Ectodermal cell (in vitro differentiated cells): ENCODE data around the gene C19orf47.
"Not testable (repeated sequence)": the region's sequence is repeated elsewhere in the genome, so short reads cannot be mapped to it uniquely, and the experiment has no call there.

ENCODE experiments used
- H3K27ac ChIP-seq: 2 replicates; pipeline ENCODE4 v1.7.0; 2013; ENCODE audit warnings: mild to moderate bottlenecking, low read depth, low read length; ENCODE audit not compliant: insufficient read depth, poor library complexity, severe bottlenecking
- H3K27me3 ChIP-seq: 2 replicates; pipeline ENCODE4 v1.7.0; 2013; ENCODE audit warnings: mild to moderate bottlenecking, low read length; ENCODE audit not compliant: insufficient read depth, control insufficient read depth, poor library complexity, severe bottlenecking
- H3K36me3 ChIP-seq: one replicate; pipeline ENCODE4 v1.7.0; 2013; ENCODE audit warnings: low read length; ENCODE audit not compliant: control insufficient read depth, insufficient read depth
- H3K4me1 ChIP-seq: one replicate; pipeline ENCODE4 v1.7.0; 2013; ENCODE audit warnings: low read length; ENCODE audit not compliant: control insufficient read depth, insufficient read depth
- H3K4me3 ChIP-seq: 2 replicates; pipeline ENCODE4 v1.7.0; 2013; ENCODE audit warnings: low read depth, low read length, control low read depth; ENCODE audit not compliant: insufficient read depth
- H3K9me3 ChIP-seq: 2 replicates; pipeline ENCODE4 v1.7.0; 2013; ENCODE audit warnings: mild to moderate bottlenecking, low read length, moderate library complexity; ENCODE audit not compliant: control insufficient read depth
- WGBS, 2 experiments: methylation state at CpG; one replicate each; pipeline ENCODE4 v1.1.7; 2013; ENCODE audit warnings: missing lambda C conversion rate in 2 of 2; 5-methylcytosine and 5-hydroxymethylcytosine counted together

The C19orf47 gene

DNA sequence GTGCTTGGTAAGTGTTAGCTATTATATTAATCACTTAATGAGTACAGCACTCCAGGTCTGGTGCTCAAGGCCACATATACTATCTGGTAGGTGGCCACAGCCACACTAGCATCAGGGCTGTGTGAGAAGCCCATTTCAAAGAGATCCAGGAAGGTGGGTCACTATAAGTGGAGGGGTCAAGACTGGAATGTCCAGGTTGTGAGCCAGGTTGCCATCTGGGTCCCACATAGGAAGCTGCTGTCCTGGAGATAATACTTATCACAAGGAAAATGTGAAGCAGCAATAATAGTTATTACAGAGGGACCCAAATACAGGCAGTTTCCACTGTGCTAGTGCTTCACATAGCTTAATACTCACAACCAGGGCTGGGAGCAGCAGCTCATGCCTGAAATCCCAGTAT is 13.1 kb downstream of the C19orf47 start:
- Histone ChIP-seq H3K4me3 (no peak overlapping the region), H3K4me1 (no peaks in the 10 kb centered on the region), H3K27ac (no peak overlapping the region), H3K27me3 (no peaks in the 10 kb centered on the region), H3K9me3 (no peaks in the 10 kb centered on the region), H3K36me3 (peaks cover 9% of the 10 kb centered on the region)

DNA sequence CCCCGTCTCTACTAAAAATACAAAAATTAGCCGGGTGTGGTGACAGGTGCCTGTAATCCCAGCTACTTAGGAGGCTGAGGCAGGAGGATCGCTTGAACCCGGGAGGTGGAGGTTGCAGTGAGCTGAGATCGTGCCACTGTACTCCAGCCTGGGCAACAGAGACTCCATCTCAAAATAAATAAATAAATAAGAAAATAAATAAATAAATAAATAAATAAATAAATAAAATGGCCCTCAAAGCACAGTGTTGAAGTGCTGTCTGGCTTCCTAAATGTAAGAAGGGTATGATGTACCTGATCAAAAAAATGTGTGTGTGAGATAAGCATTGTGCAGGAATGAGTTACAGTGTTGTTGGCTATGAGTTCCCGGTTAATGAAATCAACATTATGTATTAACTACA is 15.1 kb downstream of the C19orf47 start:
- H3K4me3 ChIP-seq, H3K27me3 ChIP-seq, H3K9me3 ChIP-seq, H3K27ac ChIP-seq, H3K4me1 ChIP-seq: not testable (repeated sequence)
- peaks cover 16% of the 10 kb centered on the region for H3K36me3 ChIP-seq
- 88 to 95% methylated on average over 3 to 4 of the region's 6 CpGs for WGBS, 2 experiments

DNA sequence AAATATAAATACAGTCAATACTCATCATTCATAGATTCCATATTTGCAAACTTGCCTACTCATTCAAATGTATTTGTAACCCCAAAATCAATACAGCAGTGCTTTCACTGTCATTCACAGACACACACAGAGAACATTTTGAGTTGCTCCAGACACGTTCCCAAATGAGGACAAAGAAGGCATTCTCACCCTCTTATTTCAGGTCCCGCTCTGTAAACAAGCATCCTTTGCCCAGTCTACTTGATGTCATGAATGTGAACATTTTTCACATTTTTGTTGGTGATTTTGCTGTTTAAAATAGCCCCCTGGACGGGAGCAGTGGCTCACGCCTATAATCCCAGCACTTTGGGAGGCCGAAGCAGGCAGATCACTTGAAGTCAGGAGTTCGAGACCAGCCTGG is 15.5 kb downstream of the C19orf47 start:
- Histone ChIP-seq H3K4me1 (no peaks in the 10 kb centered on the region), H3K9me3 (no peaks in the 10 kb centered on the region), H3K27ac (no peak overlapping the region), H3K36me3 (peaks cover 21% of the 10 kb centered on the region), H3K27me3 (no peaks in the 10 kb centered on the region), H3K4me3 (no peak overlapping the region)
- WGBS, 2 experiments = 92 to 96% methylated on average over 6 of the region's 6 CpGs

- Histone ChIP-seq H3K36me3 (peaks cover 27% of the 10 kb centered on the region), H3K27ac (no peak overlapping the region), H3K4me3 (no peak overlapping the region), H3K27me3 (no peaks in the 10 kb centered on the region), H3K4me1 (no peaks in the 10 kb centered on the region), H3K9me3 (no peaks in the 10 kb centered on the region)
- WGBS, 2 experiments = 95 to 96% methylated on average over 5 of the region's 5 CpGs
These were observed 17.1 kb downstream of the C19orf47 start for GRCh38 chr19:40331052-40331451.

DNA sequence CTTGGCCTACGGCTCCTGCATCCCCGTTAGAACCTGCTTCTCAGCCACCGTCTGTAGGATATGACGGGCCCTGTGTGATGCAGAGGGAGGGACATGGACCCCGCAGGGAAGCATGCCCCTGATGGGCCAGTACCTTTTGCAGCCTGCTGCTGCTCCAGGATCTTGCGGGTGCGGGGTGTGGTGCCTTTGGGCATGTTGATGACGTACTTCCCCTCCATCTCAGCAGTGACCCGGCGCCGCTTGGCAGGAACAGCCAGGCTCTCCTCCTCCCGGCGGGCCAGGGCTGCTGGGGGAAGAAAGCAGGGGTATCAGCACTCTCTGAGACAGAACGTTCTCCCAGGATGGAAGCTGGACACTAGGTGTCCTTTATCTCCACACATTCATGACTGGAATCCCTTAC is 22.0 kb downstream of the C19orf47 start:
- no peaks in the 10 kb centered on the region for H3K27me3 ChIP-seq
- no peaks in the 10 kb centered on the region for H3K4me1 ChIP-seq
- no peak overlapping the region for H3K27ac ChIP-seq
- WGBS, 2 experiments = 94 to 95% methylated on average over 14 of the region's 14 CpGs
- no peaks in the 10 kb centered on the region for H3K9me3 ChIP-seq
- H3K4me3 ChIP-seq = no peak overlapping the region
- peaks cover 43% of the 10 kb centered on the region for H3K36me3 ChIP-seq

- Histone ChIP-seq H3K4me3 (no peak overlapping the region), H3K27ac (no peak overlapping the region), H3K27me3 (no peaks in the 10 kb centered on the region), H3K36me3 (peaks cover 40% of the 10 kb centered on the region), H3K9me3 (no peaks in the 10 kb centered on the region), H3K4me1 (no peaks in the 10 kb centered on the region)
- WGBS, 2 experiments = 94 to 97% methylated on average over 13 of the region's 13 CpGs
These were observed 24.5 kb downstream of the C19orf47 start for GRCh38 chr19:40323705-40324104.

- Histone ChIP-seq H3K36me3 (peaks cover 34% of the 10 kb centered on the region), H3K9me3 (no peaks in the 10 kb centered on the region), H3K4me1 (no peaks in the 10 kb centered on the region), H3K27me3 (no peaks in the 10 kb centered on the region), H3K4me3 (no peak overlapping the region), H3K27ac (no peak overlapping the region)
- WGBS, 2 experiments = 96% methylated on average over 15 of the region's 15 CpGs
These were observed 25.1 kb downstream of the C19orf47 start for GRCh38 chr19:40322951-40323615.

- H3K4me3 ChIP-seq = no peak overlapping the region
- no peaks in the 10 kb centered on the region for H3K4me1 ChIP-seq
- H3K27me3 ChIP-seq = no peaks in the 10 kb centered on the region
- no peak overlapping the region for H3K27ac ChIP-seq
- 95% methylated on average over 7 of the region's 7 CpGs for WGBS, 2 experiments
- H3K36me3 ChIP-seq = peaks cover 29% of the 10 kb centered on the region
- H3K9me3 ChIP-seq = no peaks in the 10 kb centered on the region
These were observed 26.0 kb downstream of the C19orf47 start for GRCh38 chr19:40322271-40322610.

GRCh38 chr19:40321566-40322270 is 26.5 kb downstream of the C19orf47 start:
- Histone ChIP-seq H3K9me3 (no peaks in the 10 kb centered on the region), H3K36me3 (peaks cover 29% of the 10 kb centered on the region), H3K27me3 (no peaks in the 10 kb centered on the region), H3K4me3 (no peak overlapping the region), H3K4me1 (no peaks in the 10 kb centered on the region), H3K27ac (no peak overlapping the region)
- WGBS, 2 experiments = 95 to 96% methylated on average over 27 of the region's 27 CpGs

- WGBS, 2 experiments = 96% methylated on average over 18 of the region's 18 CpGs
- Histone ChIP-seq H3K4me1 (no peaks in the 10 kb centered on the region), H3K9me3 (no peaks in the 10 kb centered on the region), H3K27me3 (no peaks in the 10 kb centered on the region), H3K27ac (no peak overlapping the region), H3K4me3 (no peak overlapping the region), H3K36me3 (peaks cover 24% of the 10 kb centered on the region)
These were observed 27.1 kb downstream of the C19orf47 start for GRCh38 chr19:40321076-40321475.
